IPS-NIHi7 (cell line): ENCODE results near the gene LZTR1.

ENCODE experiments used
- DNase-seq: peaks from one replicate; pipeline ENCODE4 v3.0.0; 2012; ENCODE audit warnings: mixed read lengths; ENCODE audit errors: extremely low spot score

Gene LZTR1

GRCh38 chr22:20980938-20981722 lies 967 bp upstream of the LZTR1 start:
- no peak for DNase-seq

- no peak for DNase-seq
Measured at GRCh38 chr22:20982563-20982882, 426 bp downstream of the LZTR1 start.

GRCh38 chr22:20983081-20983771 lies 1.1 kb downstream of the LZTR1 start:
- DNase-seq, result no peak

DNA sequence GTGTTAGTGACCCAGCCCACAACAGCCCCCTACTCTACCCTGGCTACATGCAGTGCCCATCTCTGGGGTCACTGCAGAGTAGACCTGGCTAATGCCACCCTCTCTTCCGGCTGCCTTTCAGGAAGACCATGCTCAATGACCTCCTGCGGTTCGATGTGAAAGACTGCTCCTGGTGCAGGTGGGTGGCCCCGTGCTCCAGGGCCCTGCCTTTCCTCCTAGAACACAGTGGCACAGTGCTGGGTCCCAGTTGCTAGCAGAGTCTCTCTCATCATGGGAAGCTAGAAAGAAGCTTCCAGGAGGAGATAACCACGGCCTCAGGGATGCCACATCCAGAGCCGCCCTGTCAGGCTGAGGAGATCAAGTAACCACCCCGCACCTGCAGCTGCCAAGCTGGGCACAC lies 3.6 kb downstream of the LZTR1 start:
- DNase-seq, result no peak

DNA sequence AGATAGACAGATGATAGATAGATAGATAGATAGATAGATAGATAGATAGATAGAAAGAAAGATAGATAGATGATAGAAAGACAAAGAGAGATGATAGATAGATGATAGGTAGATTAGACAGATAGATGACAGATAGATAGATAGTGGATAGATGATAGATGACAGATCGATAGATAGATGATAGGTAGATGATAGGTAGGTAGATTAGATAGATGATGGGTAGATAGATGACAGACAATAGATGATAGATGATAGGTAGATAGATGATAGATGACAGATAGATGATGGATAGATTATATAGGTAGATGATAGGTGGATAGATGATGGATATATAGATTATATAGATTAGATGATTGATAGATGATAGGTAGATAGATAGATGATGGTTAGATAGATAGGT lies 4.3 kb downstream of the LZTR1 start:
- no peak for DNase-seq

- DNase-seq, result no peak
Measured at GRCh38 chr22:20987375-20987774, 5.3 kb downstream of the LZTR1 start.

GRCh38 chr22:20988573-20989322 lies 6.7 kb downstream of the LZTR1 start:
- no peak for DNase-seq

DNA sequence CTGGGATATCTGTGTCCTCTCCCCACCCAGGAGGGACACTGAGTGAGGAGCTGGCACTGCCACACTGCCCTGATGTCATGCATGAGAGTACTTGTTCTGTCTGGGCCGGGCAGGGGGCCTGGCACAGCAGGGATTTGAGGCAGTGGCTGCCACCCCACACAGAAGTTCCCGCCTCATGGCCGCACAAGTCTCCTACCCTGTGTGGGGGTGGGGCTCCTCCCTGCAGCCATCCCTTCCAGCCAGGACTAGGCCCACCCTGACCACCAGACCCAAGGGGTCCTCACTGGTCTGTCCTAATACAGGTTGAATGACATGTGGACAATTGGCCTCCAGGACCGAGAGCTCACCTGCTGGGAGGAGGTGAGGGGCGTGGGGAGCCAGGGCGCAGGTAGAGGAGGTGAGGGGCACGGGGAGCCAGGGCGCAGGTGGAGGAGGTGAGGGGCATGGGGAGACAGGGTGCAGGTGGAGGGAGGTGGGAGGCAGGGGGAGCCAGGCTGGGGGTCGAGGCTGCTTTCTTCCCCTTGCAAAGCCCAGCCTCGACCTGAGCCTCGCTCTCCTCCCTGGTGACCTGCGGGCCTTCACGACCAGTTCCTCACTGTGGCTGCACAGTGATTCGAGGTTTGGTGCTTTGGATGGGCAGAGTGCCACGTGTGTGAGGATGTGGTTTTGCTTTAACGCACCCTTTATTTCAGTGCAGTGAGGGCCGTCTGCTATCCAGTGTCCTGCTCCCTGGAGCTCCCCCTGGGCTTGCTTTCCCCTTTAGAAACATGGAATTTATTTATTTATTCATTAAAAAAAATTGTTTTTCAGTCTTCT lies 7.4 kb downstream of the LZTR1 start:
- no peak for DNase-seq

DNA sequence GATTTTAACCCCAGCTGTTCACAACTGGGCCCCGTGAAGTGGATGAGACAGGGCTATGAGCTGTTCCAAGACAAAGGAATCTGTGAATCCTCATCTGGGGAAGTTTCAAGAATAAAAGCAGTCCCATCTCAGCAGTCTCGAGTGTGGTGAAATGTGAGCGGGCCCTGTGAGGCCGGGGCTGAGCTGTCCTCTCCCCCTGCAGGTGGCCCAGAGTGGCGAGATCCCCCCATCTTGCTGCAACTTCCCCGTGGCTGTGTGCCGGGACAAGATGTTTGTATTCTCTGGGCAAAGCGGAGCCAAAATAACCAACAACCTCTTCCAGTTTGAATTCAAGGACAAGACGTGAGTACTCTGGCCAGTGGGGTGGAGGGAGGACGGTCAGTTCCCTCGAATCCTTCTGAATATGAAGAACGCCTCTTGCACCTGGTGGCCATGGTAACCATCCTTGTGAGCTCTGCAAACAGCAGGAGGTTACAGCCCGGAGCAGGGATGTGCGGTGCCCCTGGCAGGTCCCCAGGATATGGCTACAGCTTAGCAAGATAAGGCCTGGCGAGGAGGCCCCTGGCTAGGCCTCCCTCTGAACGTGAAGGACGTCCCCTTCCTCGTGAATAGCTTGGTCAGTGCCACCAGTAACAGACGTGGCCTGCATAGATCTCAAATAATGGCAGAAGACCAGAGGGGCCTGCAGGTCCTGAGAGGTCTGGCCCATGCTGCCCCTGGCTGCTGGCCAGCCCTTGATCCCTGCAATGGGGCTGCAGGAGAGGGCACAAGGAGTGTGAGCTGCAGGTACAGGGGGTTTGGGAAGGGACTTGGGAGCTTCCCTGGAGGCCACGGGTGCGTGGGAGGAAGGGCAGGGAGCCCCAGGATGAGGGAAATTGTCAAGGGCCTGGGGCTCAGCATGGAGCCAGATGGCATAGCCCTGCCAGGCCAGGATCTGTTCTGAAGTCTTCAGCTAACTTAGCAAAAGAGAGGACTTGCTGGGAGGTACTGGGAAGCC lies 8.4 kb downstream of the LZTR1 start:
- no peak for DNase-seq

DNA sequence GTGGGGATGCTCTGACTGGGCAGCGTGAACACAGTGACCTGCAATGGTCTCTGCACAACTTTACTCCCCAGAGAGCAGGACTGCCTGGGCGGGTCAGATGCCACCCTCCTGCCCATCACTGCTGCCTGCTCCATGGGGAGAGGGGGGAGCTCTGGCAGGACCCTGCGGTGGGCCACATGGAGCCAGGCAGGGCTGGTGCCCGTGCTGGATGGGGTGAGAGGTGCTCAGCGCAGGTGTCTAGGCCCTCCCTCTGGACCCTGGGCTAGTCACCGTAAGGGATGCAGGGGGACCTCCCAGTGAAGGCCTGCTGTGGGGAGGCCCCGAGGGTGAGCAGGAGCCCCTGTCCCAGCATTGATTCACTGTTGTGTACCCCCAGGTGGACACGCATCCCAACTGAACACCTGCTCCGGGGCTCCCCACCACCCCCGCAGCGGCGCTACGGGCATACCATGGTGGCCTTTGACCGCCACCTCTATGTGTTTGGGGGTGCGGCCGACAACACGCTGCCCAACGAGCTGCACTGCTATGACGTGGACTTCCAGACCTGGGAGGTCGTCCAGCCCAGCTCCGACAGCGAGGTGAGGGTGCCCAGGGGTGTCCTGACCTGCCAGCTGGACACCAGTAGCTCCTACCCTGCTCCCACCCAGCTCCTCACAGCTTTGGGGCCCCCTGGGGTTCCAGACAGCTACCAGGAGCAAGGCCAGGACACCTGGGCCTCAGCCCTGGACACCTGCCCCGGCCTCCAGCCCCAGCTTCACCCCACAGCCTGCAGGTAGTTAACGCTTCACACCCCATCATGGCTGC lies 9.4 kb downstream of the LZTR1 start:
- no peak for DNase-seq

DNA sequence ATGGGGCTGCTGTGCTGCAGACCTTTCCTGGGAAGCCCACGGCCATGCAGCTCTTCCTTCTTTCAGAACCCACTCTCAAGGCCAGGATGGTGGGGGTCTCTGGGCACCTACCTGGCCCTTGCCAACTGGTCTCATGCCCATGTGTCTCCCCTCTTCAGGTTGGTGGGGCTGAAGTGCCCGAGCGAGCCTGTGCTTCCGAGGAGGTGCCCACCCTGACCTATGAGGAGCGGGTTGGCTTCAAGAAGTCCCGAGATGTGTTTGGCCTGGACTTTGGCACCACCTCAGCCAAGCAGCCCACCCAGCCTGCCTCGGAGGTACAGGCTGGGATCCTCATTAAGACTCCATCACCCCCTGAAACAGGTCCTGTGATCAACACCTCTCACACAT lies 10.0 kb downstream of the LZTR1 start:
- DNase-seq, result no peak

DNA sequence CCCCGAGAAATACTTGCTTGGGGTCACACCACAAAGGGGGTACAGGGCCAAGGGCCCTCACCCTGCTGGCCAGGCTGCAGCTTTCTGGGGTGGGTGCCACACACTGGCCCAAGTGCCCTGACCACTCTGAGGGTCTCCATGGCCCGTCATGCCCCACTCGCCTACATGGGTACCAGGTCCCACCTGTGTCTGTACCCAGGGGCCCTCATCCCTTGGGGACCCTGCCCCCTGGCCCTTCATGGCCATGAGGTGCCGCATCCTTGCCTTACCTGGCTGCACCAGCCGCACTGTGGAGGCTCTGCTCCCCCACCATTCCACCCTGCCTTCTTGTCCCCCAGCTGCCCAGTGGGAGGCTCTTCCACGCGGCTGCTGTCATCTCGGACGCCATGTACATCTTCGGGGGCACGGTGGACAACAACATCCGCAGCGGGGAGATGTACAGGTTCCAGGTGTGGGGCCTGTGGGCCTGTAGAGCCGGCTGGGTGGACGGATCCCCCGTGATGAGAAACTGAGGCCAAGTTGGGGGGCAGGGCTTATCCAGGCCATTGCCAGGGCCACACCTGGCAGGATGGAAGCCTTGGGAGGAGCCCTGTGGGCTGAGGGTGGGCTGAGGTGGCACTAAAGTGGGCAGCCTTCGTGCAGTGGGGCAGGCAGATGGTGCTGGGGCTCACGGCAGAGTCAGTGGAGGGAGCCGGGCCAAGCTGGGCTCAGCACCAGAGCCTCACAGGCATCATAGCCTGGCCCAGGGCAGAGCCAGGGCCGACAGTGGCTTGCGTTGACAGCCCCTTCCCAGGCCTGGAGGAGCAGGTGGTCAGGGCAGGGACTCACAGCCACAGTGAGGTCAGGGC lies 10.6 kb downstream of the LZTR1 start:
- no peak for DNase-seq

- DNase-seq, result no peak
Measured at GRCh38 chr22:20993304-20994127, 11.4 kb downstream of the LZTR1 start.

DNA sequence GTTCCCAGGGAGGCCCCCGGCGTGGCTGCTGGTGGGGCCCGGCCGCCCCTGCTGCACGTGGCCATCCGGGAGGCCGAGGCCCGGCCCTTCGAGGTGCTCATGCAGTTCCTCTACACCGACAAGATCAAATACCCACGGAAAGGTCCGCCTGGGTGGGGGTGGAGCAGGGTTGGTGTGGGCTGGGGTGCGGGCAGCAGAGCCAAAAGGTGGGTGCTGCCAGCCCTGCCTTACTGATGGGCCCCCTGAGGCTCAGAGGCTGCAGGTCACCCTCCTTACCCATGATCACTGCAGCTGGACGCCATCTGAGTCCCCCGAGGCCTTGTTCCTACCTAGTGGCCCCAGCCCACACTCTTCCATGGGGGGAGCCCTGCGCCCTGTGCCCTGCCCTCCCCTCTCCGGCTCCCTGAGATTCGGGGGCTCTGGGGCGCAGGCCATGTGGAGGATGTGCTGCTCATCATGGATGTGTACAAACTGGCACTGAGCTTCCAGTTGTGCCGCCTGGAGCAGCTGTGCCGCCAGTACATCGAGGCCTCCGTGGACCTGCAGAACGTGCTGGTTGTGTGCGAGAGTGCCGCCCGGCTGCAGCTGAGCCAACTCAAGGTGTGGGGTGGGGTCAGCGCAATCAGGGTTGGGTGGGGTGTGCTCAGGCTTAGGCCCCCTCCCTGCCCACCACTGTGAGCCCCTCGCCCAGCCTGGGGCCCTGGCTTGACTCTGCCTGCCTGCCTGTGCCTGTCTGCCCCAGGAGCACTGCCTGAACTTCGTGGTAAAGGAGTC lies 12.2 kb downstream of the LZTR1 start:
- no peak for DNase-seq

GRCh38 chr22:20994902-20995241 lies 12.8 kb downstream of the LZTR1 start:
- no peak for DNase-seq

DNA sequence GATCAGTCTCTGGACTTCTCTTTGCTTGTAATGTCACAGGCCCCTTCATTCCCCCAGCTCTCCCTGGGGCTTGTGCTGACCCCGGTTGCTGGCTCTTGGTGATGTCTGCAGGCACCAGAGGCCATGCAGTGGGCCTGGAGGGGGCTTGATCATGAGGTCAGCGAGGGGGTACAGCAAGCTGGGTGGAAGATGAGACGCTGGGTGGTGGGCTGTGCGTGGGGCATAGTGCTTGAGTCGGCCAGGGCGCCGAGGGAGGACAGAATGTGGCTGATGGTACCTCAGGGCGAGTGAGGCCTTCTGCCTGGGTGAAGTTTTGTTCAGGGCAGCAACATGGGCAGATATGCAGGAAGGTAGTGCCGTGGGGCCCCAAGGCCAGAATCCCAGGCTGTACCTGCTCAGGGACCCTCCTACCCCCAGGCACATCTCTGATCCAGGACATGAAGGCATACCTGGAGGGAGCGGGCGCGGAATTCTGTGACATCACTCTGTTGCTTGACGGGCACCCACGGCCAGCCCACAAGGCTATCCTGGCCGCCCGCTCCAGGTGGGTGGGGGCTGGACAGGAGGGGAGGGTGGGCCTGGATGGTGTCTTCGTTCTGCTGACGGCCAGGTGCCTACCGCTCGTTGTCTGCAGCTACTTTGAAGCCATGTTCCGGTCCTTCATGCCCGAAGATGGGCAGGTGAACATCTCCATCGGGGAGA lies 13.4 kb downstream of the LZTR1 start:
- DNase-seq, result no peak

- no peak for DNase-seq
Measured at GRCh38 chr22:20996031-20996410, 13.9 kb downstream of the LZTR1 start.
